Measurements from ENCODE around the gene LRRC42.

DNA sequence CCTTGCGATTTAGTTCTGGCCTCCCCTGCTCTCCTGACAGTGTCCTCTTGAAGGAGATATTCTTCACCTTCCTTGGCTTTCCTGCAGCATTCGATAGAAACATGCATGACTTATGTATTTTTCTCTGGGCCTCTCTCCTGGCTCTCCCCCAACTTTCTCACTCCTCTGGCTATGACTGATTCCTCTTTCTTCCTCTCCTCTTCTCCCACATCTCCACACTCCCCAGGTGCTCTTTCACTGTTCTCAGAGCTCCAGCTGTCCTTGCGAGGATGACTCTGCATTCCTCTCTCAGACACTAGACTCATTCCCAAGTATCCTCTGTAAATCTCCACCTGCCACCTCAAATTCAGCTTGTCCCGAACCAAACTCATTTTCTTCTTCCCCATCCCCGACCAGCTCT, 18.0 kb downstream of the LRRC42 start:
- TF ChIP-seq, protein P1, sequence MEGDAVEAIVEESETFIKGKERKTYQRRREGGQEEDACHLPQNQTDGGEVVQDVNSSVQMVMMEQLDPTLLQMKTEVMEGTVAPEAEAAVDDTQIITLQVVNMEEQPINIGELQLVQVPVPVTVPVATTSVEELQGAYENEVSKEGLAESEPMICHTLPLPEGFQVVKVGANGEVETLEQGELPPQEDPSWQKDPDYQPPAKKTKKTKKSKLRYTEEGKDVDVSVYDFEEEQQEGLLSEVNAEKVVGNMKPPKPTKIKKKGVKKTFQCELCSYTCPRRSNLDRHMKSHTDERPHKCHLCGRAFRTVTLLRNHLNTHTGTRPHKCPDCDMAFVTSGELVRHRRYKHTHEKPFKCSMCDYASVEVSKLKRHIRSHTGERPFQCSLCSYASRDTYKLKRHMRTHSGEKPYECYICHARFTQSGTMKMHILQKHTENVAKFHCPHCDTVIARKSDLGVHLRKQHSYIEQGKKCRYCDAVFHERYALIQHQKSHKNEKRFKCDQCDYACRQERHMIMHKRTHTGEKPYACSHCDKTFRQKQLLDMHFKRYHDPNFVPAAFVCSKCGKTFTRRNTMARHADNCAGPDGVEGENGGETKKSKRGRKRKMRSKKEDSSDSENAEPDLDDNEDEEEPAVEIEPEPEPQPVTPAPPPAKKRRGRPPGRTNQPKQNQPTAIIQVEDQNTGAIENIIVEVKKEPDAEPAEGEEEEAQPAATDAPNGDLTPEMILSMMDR (IDR thresholded peaks at IDR 0.05) = no peak
- TF ChIP-seq EP300 (IDR thresholded peaks at IDR 0.05) (no peak), POLR2A (IDR thresholded peaks at IDR 0.05) (no peak)

All from ovary (tissue), 3 donors.